NCI-H2227 treated with DMSO at 0.1 percent for 48 hours (cell line): ENCODE measurements around the gene SLC25A24.
"Not testable (repeated sequence)": the region's sequence is repeated elsewhere in the genome, so short reads cannot be mapped to it uniquely, and the experiment has no call there.

Experiments
- DNase-seq: peaks from one replicate; lab custom pipeline; 2025; lab: John Stamatoyannopoulos, UW

SLC25A24 gene

GRCh38 chr1:108199781-108200686 lies at the start of gene SLC25A24:
TSS of gene SLC25A24 (minus strand) at chr1:108200343. CDS start at chr1:108200138, 205 bp downstream.
- peak; percentile 82 for DNase-seq

- DNase-seq = not testable (repeated sequence)
Measured at GRCh38 chr1:108243976-108244375, 43.8 kb upstream of the SLC25A24 start, which contains the start of gene NBPF4. TSS of gene NBPF4 (minus strand) at chr1:108244076. CDS start at chr1:108243761, 315 bp downstream.

GRCh38 chr1:108239426-108239825 lies 39.3 kb upstream of the SLC25A24 start:
- not testable (repeated sequence) for DNase-seq

DNA sequence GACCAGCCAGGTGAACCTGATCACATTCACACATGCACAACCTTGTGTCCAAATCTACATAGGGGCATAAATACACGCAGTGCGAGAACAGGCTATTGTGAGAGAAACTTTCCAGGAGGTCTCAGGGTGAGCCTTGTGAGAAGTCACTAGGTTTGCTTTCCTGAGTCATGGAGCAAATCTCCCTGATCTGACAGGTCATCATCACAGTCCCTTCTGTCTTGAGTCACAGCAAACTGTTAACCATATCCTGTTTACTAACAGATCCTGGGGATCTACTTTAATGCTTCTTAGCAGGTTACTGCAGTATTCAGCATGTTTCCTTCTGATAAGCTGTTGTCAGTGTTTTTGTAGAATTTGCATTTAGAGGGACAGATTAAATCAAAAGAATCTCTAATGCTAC lies 35.2 kb upstream of the SLC25A24 start:
- DNase-seq = not testable (repeated sequence)

DNA sequence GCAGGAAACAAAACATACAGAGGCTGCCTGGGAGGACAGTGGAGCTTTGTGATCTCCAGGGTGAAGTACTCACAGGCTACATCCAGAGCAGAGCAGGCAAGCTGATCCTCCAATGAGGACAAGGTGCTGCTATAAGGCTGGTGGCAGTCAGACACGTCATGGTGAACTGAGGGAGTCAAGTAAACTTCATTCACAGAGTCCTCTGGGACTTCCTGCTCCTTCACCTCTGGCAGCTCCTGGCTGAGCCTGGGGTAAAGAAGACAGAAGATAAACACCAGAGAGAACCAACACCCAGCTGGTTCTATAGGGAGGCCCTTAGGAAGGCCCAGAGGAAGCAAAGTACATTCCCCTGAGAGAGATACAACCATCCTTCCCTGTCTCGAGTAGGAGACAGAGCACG lies 32.0 kb upstream of the SLC25A24 start:
- DNase-seq = not testable (repeated sequence)

- DNase-seq = not testable (repeated sequence)
Measured at GRCh38 chr1:108229976-108230375, 29.8 kb upstream of the SLC25A24 start.

GRCh38 chr1:108227772-108228171 lies 27.6 kb upstream of the SLC25A24 start:
- DNase-seq = not testable (repeated sequence)

DNA sequence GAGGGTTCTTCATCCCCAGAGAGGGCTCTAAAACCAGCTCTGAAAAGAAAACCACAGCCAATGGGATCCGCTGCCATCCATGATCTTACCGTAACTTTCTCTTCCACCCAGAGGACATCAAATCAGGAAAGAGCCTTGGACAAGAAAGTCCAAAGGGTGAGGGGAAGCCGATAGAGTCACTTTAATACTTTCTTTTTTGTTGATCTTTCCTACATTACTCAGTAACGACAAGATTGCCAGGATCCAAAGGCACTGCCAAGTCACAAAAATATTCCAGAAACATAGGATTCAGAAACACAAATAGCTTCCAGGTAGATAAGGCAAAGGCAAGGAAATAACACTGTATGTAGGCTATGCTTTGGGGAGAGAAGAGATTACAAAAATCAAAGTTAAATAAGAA lies 26.7 kb upstream of the SLC25A24 start:
- not testable (repeated sequence) for DNase-seq

- not testable (repeated sequence) for DNase-seq
Measured at GRCh38 chr1:108223226-108223625, 23.1 kb upstream of the SLC25A24 start.

- DNase-seq = not testable (repeated sequence)
Measured at GRCh38 chr1:108217515-108218174, 17.5 kb upstream of the SLC25A24 start.

DNA sequence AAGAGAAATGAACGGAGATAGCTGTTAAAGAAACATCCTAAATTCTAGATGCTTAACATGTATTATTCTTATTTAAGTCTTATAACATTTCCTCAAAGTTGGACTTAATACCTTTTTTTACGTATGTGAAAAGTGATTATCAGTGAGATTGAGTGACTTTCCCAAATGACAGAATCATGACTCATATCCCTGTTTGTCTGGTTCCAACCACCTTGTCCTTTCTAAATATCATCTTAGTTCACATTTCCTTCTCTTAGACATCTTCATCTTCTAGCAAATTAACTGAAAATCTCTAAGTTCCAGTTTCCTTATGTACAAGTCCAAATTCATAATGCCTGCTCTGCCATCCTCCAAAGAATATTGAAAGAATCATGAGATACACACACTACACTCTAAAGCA lies 16.9 kb upstream of the SLC25A24 start:
- DNase-seq = not testable (repeated sequence)

GRCh38 chr1:108216028-108216890 lies 16.1 kb upstream of the SLC25A24 start:
- DNase-seq = not testable (repeated sequence)

DNA sequence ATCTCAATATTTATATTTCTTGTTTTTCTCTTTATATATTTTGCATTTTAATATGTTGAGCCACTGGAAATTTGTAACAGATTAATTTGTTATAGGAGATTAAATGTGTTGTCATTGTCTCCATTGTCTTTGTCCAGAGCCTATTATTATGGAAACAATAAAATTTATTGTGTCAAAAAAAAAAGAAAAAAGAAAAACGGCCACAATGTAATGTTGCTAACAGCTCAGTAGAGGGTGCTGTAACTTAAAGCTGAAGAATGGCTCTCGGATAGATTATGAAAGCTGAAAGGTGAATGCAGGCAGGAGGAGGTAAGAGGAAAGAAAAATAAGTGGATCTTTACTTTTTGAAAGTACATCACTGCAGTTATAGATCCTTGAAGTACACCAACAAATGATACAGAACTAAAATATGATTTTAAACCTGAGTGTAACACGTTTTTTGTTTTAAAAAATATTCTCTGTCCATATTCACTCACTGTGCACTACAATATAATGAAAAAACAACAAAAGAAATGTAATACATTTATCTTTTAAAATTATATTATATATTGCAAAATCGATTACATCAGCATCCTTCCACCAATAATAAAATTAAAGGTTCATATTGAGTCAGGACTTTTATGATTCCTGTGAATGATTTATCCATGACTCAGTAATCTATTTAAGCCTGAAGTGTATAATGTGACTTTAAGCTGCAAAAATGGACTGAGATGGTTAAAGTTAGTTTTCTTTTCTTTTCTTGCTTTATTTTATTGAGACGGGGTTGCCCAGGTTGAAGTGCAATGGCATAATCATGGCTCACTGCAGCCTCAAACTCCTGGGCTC lies 14.7 kb upstream of the SLC25A24 start:
- peak; percentile 5 for DNase-seq

DNA sequence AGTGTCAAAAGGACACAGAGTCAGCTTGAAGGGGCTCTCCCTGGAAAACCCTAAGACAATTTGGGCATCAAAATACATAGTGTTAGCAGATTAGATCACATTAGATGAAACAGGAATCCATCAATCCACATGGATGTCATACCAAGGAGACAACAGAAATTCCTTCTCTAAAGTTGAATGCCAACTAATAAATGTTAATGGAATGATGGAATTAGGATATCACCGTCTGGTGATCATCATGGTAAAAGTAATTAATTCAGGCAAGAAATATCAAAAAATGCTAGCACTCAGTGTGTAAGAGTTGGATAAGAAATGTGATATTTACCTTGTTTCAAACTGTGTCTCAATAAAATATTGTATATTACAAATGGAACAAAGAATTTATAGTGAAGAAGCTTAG lies 10.9 kb upstream of the SLC25A24 start:
- no peak for DNase-seq

- no peak for DNase-seq
Measured at GRCh38 chr1:108209456-108210108, 9.4 kb upstream of the SLC25A24 start.

- no peak for DNase-seq
Measured at GRCh38 chr1:108208724-108209446, 8.7 kb upstream of the SLC25A24 start.

- DNase-seq = not testable (repeated sequence)
Measured at GRCh38 chr1:108203582-108203981, 3.4 kb upstream of the SLC25A24 start.

DNA sequence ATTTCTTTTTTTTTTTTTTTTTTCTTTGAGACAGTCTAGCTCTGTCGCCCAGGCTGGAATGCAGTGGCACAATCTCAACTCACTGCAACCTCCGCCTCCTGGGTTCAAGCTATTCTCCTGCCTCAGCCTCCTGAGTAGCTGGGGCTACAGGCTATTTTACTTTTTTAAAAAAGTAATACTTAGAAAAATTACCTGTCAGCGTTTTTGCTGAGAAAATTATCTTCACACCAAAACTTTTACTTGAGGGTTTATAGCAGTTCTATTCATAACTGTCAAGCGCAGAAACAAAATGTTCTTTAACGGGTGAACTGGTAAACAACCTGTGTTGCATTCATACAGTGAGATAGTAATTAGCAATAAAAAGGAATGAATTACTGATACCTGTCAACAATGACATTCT lies 1.5 kb upstream of the SLC25A24 start:
- no peak for DNase-seq

DNA sequence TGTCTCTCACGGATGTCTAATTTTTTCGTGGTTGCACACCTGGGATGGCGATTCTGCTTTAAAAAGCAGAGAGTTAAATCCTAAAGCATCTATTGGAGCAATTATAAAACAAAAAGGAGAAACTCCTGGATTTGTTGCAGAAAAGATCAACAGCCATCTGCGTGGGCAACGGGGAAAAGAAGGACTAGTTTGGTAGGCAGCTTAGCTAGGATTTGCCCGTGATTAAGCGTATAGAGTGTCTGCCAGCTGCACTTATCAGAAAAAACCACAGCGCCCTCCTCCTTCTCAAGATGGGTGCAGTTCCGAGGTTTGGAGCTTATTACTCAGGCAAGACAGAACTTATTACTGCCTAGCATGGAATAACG lies 526 bp upstream of the SLC25A24 start:
- DNase-seq = peak; percentile 82

DNA sequence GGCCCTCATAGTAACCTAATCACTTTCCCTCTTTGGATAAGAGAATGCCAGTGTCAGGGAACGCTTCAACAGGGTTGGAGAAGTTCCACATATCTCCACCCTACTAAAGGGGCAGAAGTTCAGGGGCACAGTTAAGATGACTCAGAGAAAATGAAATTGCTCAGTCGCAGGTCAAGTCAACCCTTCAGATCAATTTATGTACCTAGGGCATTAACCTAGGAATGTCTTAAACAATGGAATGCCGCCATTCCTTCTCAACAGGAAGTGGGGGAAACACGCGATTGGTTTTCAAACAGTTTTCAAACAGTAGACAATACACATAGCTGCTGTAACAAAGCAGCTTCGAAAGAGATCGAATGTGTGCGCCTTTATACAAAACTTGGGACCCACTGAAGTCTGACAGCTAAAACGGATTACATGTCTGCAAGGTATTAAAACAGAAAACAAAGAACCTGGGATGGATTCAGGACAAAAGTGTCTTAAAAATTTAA lies 897 bp downstream of the SLC25A24 start:
- DNase-seq = peak; percentile 27
